ENCODE measurements around the gene RHOBTB3.
A peak's percentile ranks its signal among the peaks of the same experiment; 100 is the strongest.

RHOBTB3 gene

GRCh38 chr5:95731571-95732554 lies 727 bp downstream of the RHOBTB3 start:
- peak; percentile 80 for DNase-seq (ENCODE audit: low spot score)

GRCh38 chr5:95733107-95733665 lies 2.0 kb downstream of the RHOBTB3 start:
- DNase-seq (ENCODE audit: low spot score): no peak

- DNase-seq (ENCODE audit: low spot score): no peak
Measured at GRCh38 chr5:95734187-95734586, 3.1 kb downstream of the RHOBTB3 start.

- DNase-seq (ENCODE audit: low spot score): no peak
Measured at GRCh38 chr5:95734906-95735305, 3.8 kb downstream of the RHOBTB3 start.

- no peak for DNase-seq (ENCODE audit: low spot score)
Measured at GRCh38 chr5:95735406-95735805, 4.3 kb downstream of the RHOBTB3 start.

GRCh38 chr5:95738072-95738471 lies 6.9 kb downstream of the RHOBTB3 start:
- no peak for DNase-seq (ENCODE audit: low spot score)

- DNase-seq (ENCODE audit: low spot score): no peak
Measured at GRCh38 chr5:95738834-95739233, 7.7 kb downstream of the RHOBTB3 start.

- no peak for DNase-seq (ENCODE audit: low spot score)
Measured at GRCh38 chr5:95739857-95740256, 8.7 kb downstream of the RHOBTB3 start.

- DNase-seq (ENCODE audit: low spot score): no peak
Measured at GRCh38 chr5:95741458-95741857, 10.3 kb downstream of the RHOBTB3 start.

GRCh38 chr5:95743232-95743631 lies 12.1 kb downstream of the RHOBTB3 start:
- DNase-seq (ENCODE audit: low spot score): no peak

GRCh38 chr5:95743877-95744276 lies 12.7 kb downstream of the RHOBTB3 start:
- no peak for DNase-seq (ENCODE audit: low spot score)

GRCh38 chr5:95746194-95746593 lies 15.1 kb downstream of the RHOBTB3 start:
- no peak for DNase-seq (ENCODE audit: low spot score)

GRCh38 chr5:95746722-95747679 lies 15.9 kb downstream of the RHOBTB3 start:
- no peak for DNase-seq (ENCODE audit: low spot score)

GRCh38 chr5:95748133-95748532 lies 17.0 kb downstream of the RHOBTB3 start:
- DNase-seq (ENCODE audit: low spot score): no peak

GRCh38 chr5:95754545-95754944 lies 23.4 kb downstream of the RHOBTB3 start:
- no peak for DNase-seq (ENCODE audit: low spot score)

- DNase-seq (ENCODE audit: low spot score): no peak
Measured at GRCh38 chr5:95759005-95759404, 27.9 kb downstream of the RHOBTB3 start.

- no peak for DNase-seq (ENCODE audit: low spot score)
Measured at GRCh38 chr5:95759634-95760033, 28.5 kb downstream of the RHOBTB3 start.

- DNase-seq (ENCODE audit: low spot score): no peak
Measured at GRCh38 chr5:95760273-95761191, 29.4 kb downstream of the RHOBTB3 start.

- no peak for DNase-seq (ENCODE audit: low spot score)
Measured at GRCh38 chr5:95761771-95762651, 30.9 kb downstream of the RHOBTB3 start.

- DNase-seq (ENCODE audit: low spot score): no peak
Measured at GRCh38 chr5:95762652-95763041, 31.5 kb downstream of the RHOBTB3 start.

All from left forelimb (tissue), 1 donor.